SK-N-SH treated with all-trans-retinoic acid at 6 μM for 48 hours (cell line): Measurements from ENCODE around the gene ITIH5.

Experiments used
- ATAC-seq: fragments of 200-7000 bp; cut with Tn5 transposase; 3 replicates; pipeline ENCODE4 v1.9.1; 2020; ENCODE audit warnings: mild to moderate bottlenecking, moderate library complexity
- ARNTL ChIP-seq: fragments of 450-650 bp; formaldehyde crosslinking; IDR thresholded peaks from 2 replicates; pipeline ENCODE4 v1.5.0; 2020; ENCODE audit warnings: low read depth, mild to moderate bottlenecking, moderate library complexity, borderline replicate concordance
- BACH2 ChIP-seq: fragments of 250-450 bp; sonication (Bioruptor Pico); IDR thresholded peaks from 2 replicates; pipeline ENCODE4 v1.9.0; 2021; ENCODE audit warnings: mild to moderate bottlenecking, borderline replicate concordance
- CREB5 ChIP-seq: fragments of 250-450 bp; sonication (Bioruptor Pico); IDR thresholded peaks from 2 replicates; pipeline ENCODE4 v1.5.1; 2020; ENCODE audit warnings: low read depth, mild to moderate bottlenecking, moderate library complexity
- CSRNP3 ChIP-seq: fragments of 250-450 bp; sonication (Bioruptor Pico); IDR thresholded peaks from 2 replicates; pipeline ENCODE4 v1.5.1; 2021; ENCODE audit warnings: mild to moderate bottlenecking, moderate library complexity
- ESRRG ChIP-seq: fragments of 250-450 bp; sonication (Bioruptor Pico); IDR thresholded peaks from 2 replicates; pipeline ENCODE4 v1.6.1; 2021; ENCODE audit warnings: mild to moderate bottlenecking
- GLIS3 ChIP-seq: fragments of 250-450 bp; sonication (Bioruptor Pico); IDR thresholded peaks from 2 replicates; pipeline ENCODE4 v1.5.0; 2020; ENCODE audit warnings: mild to moderate bottlenecking, moderate library complexity
- OSR1 ChIP-seq: fragments of 250-450 bp; sonication (Bioruptor Pico); IDR thresholded peaks from 2 replicates; pipeline ENCODE4 v1.8.0; 2022; ENCODE audit warnings: moderate library complexity, mild to moderate bottlenecking, inconsistent platforms
- PATZ1 ChIP-seq: fragments of 250-450 bp; sonication (Bioruptor Pico); IDR thresholded peaks from 2 replicates; pipeline ENCODE4 v1.8.0; 2020; ENCODE audit warnings: mild to moderate bottlenecking, moderate library complexity, borderline replicate concordance
- POU6F1 ChIP-seq: fragments of 250-450 bp; sonication (Bioruptor Pico); IDR thresholded peaks from 2 replicates; pipeline ENCODE4 v1.8.0; 2021; ENCODE audit warnings: low read depth, mild to moderate bottlenecking, moderate library complexity, borderline replicate concordance
- PPARA ChIP-seq: fragments of 250-450 bp; sonication (Bioruptor Pico); IDR thresholded peaks from 2 replicates; pipeline ENCODE4 v1.5.0; 2020; ENCODE audit warnings: mild to moderate bottlenecking, borderline replicate concordance
- RARB ChIP-seq: fragments of 250-450 bp; sonication (Bioruptor Pico); IDR thresholded peaks from 2 replicates; pipeline ENCODE4 v1.8.0; 2021; ENCODE audit warnings: mild to moderate bottlenecking, moderate library complexity
- SNAI2 ChIP-seq: fragments of 250-450 bp; sonication (Bioruptor Pico); IDR thresholded peaks from 2 replicates; pipeline ENCODE4 v1.5.0; 2020; ENCODE audit warnings: mild to moderate bottlenecking, moderate library complexity
- TCF4 ChIP-seq: fragments of 250-450 bp; sonication (Bioruptor Pico); IDR thresholded peaks from 2 replicates; pipeline ENCODE4 v1.8.0; 2021; ENCODE audit warnings: mild to moderate bottlenecking, moderate library complexity, borderline replicate concordance
- TSHZ2 ChIP-seq: fragments of 250-450 bp; sonication (Bioruptor Pico); IDR thresholded peaks from 2 replicates; pipeline ENCODE4 v1.5.0; 2020; ENCODE audit warnings: mild to moderate bottlenecking, moderate library complexity
- ZC3H10 ChIP-seq: fragments of 250-450 bp; sonication (Bioruptor Pico); IDR thresholded peaks from 2 replicates; pipeline ENCODE4 v1.5.1; 2021; ENCODE audit warnings: mild to moderate bottlenecking, moderate library complexity
- ZFP30 ChIP-seq: fragments of 450-650 bp; formaldehyde crosslinking; IDR thresholded peaks from 2 replicates; pipeline ENCODE4 v1.5.0; 2022; ENCODE audit warnings: mild to moderate bottlenecking, moderate library complexity
- ZNF565 ChIP-seq: fragments of 450-650 bp; formaldehyde crosslinking; conservative IDR thresholded peaks from 2 replicates; pipeline ENCODE4 v1.5.0; 2020; ENCODE audit warnings: low read depth, mild to moderate bottlenecking, moderate library complexity
- ZNF70 ChIP-seq: fragments of 450-650 bp; formaldehyde crosslinking; IDR thresholded peaks from 2 replicates; pipeline ENCODE4 v1.5.0; 2020; ENCODE audit warnings: mild to moderate bottlenecking, moderate library complexity
- ZNF8 ChIP-seq: fragments of 450-650 bp; formaldehyde crosslinking; IDR thresholded peaks from 2 replicates; pipeline ENCODE4 v1.5.0; 2020; ENCODE audit warnings: mild to moderate bottlenecking, moderate library complexity

The ITIH5 gene

GRCh38 chr10:7551950-7552716, 114.6 kb downstream of the ITIH5 start:
- no peak for ATAC-seq
- TF ChIP-seq CREB5 (CRISPR knock-in tag) (no peak), TCF4 (CRISPR knock-in tag) (no peak), CSRNP3 (CRISPR knock-in tag) (no peak), PPARA (CRISPR knock-in tag) (no peak), ZNF70 (CRISPR knock-in tag) (no peak), RARB (CRISPR knock-in tag) (no peak), OSR1 (CRISPR knock-in tag) (no peak), ZNF565 (CRISPR knock-in tag) (no peak)

- no peak for TF ChIP-seq BACH2
- no peak for TF ChIP-seq PPARA (CRISPR knock-in tag)
- TF ChIP-seq OSR1 (CRISPR knock-in tag) = no peak
- TF ChIP-seq TCF4 (CRISPR knock-in tag) = no peak
- no peak for TF ChIP-seq CREB5 (CRISPR knock-in tag)
- no peak for TF ChIP-seq ZNF565 (CRISPR knock-in tag)
- no peak for TF ChIP-seq ZNF8 (CRISPR knock-in tag)
- no peak for TF ChIP-seq GLIS3
- no peak for TF ChIP-seq ZFP30 (CRISPR knock-in tag)
- no peak for TF ChIP-seq SNAI2 (CRISPR knock-in tag)
- no peak for TF ChIP-seq ARNTL (CRISPR knock-in tag)
- TF ChIP-seq ESRRG = no peak
- TF ChIP-seq ZC3H10 (CRISPR knock-in tag) = no peak
- no peak for TF ChIP-seq PATZ1 (CRISPR knock-in tag)
- no peak for TF ChIP-seq TSHZ2 (CRISPR knock-in tag)
- TF ChIP-seq, all 23 proteins: peak for 0
- ATAC-seq = no peak
These were observed 115.5 kb downstream of the ITIH5 start for GRCh38 chr10:7551289-7551688.

GRCh38 chr10:7550013-7550412, 116.8 kb downstream of the ITIH5 start:
- no peak for ATAC-seq
- TF ChIP-seq PPARA (CRISPR knock-in tag) = no peak
- no peak for TF ChIP-seq CREB5 (CRISPR knock-in tag)
- no peak for TF ChIP-seq TCF4 (CRISPR knock-in tag)
- no peak for TF ChIP-seq ARNTL (CRISPR knock-in tag)
- TF ChIP-seq SNAI2 (CRISPR knock-in tag) = no peak
- no peak for TF ChIP-seq POU6F1
- TF ChIP-seq RARB (CRISPR knock-in tag) = no peak
- TF ChIP-seq ZNF565 (CRISPR knock-in tag) = no peak
- no peak for TF ChIP-seq ZNF8 (CRISPR knock-in tag)
- no peak for TF ChIP-seq ZFP30 (CRISPR knock-in tag)
- no peak for TF ChIP-seq PATZ1 (CRISPR knock-in tag)
- no peak for TF ChIP-seq OSR1 (CRISPR knock-in tag)
